NOMO-1 treated with dmso at 0.1 percent for 144 hours (cell line): Measurements from ENCODE around the gene DCTN3.

ENCODE experiments used
- DNase-seq: peaks from one replicate; lab custom pipeline; 2025; ENCODE audit not compliant: unreplicated experiment; lab: John Stamatoyannopoulos, UW

The DCTN3 gene

DNA sequence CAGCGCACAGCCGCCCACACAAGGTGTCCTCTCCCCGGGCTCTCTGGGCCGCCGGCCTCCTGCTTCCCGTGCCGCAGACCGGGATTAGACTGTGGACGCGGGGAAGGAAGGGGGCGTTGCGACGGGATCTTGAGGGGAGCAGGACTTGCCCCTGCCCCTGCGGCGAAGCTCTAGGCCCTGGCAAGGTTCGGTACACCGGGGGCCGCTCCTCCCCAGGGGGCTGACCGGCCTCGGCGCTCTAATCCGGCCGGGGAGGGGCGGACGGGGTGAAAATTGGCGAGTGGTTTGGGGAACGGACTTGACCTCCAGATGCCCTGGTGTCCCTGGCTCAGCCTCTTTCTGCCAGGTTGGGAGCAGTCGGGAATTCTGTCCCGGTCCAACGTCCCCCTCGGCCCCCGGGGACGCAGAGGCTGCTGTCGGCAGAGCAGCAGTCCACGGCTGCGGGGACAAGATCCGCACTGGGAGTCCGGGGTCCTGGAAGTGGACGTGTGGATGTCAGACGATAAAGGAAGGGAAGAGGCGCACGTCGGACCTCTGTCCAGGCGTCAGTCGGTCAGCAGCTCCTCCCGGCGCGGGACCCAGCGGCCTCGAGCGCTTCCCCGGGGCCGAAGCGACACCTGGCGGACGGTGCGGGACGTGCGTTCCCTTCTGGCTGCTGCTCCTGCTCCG, 28.9 kb downstream of the DCTN3 start:
- DNase-seq = peak; percentile 65

DNA sequence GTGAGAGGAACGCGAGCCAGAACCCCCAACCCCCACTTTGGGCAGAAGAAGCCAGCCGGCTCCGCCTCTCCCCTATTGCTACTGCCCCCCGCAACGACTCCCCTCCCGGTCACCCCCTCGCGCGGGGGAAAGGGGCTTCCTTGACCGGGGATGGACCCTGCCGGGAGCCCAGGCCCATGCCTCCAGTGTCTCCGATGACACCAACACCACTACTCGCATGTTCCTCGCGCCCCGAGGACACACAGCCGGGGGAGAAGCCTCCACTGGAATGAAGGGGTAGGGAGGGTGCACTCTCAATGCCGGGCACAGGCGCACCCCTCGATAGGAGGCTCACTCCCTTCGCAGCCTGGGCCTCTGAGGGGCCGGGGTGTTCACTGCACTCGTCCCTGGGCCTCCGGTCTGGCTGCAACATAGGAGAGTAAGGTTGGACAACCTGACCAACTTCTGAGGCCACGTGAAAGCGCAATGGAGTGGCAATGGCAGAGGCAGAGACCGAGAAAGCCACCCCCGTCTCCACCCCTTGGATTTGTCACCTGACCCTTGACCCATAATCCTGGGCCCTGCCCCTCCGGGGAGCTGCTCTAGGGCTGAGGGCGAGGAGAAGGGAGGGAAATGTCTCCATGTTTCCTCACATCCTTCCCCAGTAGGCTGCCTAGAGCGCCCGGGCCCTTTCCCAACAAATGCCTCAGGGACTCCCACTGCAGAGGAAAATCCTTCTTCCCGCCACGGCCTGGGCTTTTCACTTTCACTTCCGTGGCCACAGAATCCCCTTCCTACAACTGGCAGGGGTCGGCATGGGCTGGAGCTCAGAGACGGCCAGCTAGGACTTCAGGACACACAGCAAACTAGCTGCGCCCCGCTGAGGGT, 29.7 kb downstream of the DCTN3 start:
- DNase-seq = no peak

DNA sequence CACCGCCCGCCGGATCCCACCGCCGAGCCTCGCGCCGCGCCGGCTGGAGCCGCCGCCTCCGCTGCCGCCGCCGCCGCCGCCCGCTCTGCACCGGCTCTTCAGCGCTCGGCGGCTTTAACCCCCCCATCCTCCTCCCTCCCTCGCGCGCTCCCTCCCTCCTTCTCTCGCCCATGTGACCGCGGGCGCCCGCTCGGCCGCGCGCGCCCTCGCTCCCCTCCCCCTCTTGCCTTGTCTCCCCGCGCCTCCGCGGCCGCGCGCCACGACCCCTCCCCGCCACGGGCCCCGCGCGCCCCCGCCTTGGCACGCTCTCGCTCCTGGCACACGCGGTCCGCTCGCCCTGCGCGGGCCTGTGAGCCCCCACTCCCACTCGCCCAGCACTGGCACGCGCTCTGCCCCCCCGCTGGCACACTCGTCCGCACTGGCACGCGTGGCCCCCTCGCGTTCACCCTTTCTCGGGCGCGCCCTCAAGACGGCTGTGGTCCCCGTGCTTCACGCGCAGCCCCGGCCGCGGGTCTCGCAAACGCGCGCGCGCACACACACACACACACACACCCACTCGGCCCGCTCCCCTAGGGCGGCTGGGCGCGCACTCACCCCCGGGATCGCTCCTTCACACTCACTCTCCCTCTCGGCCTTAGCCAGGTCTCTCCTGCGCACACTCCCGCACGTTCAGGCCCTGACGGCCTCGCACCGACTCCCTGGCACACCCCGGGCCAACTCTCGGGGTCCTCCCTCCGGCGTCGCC, 30.5 kb downstream of the DCTN3 start, which contains the start of gene CNTFR:
Gene CNTFR (minus strand): TSS at position 89 of the 745 bp plus-strand sequence. CDS start 20,743 bp downstream, outside the sequence.
- no peak for DNase-seq

DNA sequence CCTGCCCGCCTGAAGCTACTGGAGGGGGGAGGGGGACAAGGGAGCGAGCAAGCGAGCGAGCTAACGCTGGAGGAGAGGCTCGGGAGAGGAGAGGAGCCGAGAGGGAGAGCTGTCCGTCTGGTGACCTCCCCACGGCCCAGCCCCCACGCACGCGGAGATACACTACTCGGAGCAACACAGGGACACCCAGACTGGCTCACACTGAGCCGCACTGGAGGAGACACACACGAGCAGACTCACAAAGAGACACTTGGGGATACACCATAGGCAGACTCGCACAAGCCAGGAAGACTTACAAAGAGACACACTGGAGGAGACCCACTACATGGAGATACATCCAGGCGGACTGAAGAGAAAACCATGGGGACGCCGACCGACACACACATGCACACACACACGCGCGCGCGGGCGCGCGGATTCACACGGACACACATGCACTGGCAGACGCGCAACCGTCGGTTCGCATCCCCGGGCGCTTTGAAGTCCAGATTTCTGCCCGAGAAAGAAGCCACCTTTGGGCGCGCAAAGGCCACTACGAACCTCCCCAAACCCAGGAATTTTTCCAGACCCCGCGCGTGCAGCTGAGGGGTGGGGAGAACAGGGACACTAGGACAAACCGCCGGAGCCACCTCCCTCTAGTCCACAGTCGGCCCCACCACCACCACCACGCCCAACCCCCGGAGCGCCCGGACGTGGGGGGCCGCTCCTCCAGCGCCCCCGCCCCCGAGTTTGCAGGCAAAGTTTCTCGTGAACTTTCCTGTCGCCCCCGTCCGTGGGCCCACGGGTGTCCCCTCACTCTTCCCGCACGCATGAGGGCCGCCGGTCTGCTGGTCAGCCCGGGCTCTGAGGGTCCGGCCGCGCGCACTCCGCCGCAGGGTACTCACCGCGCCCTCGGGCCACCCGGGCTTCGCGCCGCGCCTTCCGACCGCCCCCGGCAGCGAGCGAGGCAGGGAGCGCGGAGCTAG, 31.3 kb downstream of the DCTN3 start:
- no peak for DNase-seq

DNA sequence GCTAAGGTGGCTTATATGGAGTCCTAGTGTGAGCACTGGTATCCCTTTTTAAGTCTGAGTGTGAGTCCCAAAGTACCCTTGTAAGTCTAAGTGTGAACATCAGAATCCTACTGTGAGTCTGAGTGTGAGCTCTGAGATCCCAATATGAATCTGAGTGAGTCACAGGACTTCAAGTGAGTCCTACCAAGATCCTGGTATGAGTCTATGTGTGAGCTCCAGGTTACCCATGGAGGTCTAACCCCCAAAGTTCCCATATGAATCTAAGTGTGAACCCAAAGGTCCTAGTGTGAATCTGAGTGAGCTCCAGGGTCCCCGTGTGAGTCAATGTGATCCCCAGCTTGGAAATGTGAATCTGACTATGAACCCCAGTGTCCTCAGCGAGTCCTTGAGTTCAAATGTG, 33.0 kb downstream of the DCTN3 start:
- no peak for DNase-seq

DNA sequence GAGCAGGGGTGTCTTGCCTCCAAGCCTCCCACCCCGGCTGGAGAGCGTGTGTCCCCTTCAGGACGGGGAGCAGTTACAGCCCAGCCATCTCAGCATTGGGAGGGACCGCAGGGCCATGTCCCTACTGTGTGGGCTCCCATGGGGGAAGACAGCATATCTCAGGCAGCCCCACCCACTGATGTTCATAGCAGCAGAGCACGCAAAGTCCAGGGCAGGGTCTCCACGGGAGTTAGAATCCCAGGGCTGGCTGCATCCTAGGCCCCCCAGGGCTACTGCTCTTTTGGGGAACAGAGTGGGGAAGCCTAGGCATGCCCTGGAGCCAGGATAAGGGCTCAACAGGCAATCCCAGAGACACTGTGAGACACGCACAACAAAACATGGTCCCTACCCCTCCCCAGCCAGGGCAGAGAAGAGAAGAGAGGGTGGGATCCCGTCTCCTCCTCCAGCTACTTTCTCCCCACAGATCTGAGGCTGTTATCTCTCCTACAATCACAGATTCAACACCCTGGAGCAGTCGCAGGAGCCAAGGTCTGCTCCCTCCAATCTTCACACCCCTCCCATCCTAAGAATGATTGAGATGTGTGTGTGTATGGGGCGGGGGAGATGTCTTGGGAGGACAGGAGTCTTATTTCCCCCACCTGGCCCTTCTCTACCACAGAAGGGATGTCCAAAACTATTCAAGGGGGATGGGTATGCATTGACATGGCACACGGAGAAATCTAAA, 34.2 kb downstream of the DCTN3 start:
- DNase-seq = no peak

DNA sequence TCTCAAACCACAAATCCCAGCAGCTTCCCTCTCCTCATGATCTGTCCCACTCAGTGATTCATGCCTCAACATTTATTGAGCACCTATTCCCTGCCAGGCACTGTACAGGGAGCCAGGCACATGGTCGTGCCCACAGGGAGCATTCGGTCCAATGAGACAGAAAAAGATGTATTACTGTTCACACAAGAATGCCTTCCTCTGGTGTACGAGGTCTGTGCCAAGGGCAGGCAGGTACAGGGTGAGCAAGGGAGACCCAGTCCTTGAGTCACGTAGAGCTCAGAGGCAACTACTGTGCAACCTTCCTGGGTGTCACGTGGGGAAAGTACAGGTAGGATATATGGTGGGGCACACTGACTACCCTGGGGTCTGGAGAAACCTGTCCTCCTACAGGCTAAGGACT, 35.3 kb downstream of the DCTN3 start:
- DNase-seq = no peak

DNA sequence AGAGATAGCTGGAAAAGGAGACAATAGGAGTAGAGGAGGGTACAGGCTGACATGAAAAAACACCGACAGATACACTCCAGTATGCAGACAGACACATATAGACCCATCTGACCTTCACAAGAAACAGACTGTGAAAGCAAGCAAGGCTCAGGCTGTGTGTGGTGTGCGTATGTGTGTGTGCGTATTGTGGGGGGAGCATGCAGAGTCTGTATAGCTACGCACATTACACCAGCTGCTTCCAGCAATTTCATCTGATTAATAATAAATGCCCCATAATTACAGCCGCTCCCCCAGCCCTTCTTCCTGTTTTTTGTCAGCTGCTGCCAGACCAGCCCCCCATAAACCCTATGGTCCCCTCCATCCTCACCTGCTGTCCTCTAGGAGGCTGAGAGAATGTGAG, 37.5 kb downstream of the DCTN3 start:
- no peak for DNase-seq

DNA sequence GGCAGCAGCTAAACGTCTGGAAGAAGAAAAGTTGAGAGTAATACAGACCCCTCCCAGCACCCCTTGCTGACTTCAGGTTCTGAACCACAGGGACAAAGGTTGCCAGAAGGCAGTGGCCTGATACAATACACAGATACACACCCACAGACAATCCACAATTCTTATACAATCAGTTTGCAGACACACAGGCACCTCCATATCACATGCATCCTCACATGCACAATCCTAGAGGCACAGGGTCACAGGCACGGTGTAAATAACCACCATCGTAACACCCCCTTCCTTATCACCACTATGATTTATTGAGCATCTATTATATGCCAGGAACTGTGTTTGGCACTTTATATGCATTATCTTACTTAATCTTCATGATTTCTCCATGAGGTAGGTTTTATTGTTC, 39.0 kb downstream of the DCTN3 start:
- DNase-seq = no peak

DNA sequence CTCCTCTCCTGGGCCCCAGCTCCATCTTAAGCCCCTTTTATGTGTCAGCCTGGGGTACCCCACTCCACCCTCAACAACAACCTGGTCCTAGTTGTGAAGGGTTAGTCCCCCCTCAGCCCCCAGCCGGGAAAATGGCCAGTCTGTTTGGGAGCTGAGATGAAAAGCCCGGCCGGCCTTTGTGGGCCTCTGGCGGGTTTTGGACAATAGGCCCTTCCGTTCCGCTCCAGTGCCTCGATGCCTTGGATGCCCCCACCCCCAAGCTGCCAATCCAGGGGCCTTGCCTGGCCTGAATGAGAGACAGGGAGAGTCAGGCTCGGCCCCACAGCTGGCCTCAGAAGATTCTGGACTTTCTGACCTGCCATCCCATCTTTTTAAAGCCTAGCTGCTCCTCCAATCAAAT, 39.9 kb downstream of the DCTN3 start:
- no peak for DNase-seq

DNA sequence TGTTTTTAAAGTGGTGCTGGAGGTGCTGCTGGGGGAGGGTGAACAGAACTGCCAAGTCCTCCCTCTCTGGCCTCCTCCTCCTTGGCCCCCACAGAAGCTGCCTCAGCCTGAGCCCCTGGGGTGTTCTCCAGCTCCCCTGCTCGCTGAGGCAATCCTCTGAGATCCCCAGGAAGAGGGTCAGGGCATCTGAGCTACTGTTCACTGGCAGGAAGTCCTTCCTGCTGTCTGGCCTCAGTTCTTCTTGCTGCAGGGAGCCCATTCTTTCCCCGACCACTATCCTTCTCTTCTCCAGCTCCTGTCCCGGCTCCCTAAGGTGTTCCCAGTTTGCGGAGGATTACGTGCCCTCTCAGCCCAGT, 40.5 kb downstream of the DCTN3 start:
- no peak for DNase-seq

DNA sequence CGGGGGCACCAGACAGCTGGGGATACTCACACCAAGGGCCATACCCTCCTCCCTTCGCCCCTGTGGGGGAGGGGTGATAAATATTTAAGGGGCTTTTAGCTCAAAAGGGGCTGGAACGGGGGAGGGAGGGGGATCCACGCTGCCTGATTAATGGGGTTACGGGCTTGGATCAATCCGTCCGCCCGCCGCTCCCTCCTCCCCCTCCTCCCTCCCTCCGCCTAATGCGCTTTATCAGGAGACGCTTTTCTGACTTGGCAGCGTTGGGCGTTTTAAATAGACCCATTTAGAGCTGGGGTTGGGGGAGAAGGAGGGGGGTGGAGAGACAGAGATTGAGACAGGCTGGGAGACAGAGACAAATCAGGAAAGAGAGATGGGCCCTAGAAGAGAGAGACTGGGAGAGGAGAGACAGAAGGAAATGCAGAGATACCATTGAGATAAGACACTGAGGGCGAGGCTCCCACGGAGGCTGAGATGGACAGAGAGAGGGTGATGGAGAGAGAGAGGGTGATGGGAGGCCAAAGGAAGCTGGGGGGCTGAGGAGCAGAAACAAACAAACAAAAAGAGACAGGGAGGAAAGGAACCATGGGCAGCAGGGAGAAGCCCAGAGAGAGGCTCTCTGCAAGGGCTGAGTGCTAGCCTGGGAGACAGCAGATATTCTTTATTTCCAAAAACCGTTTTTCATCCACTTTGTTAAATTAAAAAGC, 41.0 kb downstream of the DCTN3 start:
- DNase-seq = no peak

DNA sequence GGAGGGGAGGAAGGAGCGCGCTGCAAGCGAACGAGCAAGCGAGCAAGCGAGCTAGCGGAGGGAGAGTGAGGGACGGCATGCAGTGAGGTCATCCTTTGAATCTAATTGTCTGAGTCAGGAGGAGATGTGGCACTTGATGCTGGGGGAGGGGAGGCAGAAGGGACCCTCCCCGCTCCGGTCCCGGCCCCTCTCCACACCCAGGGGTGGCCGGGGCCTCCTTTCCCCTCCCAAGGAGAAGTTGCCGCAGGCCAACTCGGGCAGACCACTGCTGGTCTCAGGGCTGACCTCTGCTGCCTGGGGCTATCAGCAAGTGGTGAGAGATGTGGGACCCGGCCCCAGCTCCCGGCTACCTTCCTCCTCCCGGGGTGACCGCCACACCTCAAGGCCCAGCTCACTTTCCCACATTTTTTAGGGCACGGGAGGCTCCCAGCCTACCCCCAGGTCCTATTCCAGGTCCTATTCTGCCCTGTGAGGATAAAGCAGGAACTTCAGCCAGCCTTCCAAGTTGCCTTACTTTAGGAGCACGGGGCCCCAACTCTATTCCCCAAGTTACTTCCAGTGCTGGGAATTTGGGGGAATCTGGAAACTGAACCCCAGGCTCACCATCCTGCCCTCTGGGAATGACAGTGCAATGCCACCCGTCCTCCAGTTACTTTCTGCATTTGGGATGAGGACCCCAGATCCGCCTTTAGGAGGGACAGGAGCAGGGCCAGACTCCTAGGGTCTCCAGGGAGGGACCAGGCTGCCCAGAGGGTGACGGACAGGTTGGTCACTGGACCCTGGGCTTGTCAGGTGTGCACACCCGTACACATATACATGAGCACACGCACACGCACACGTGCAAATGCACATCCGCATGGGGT, 41.8 kb downstream of the DCTN3 start:
- DNase-seq = no peak

DNA sequence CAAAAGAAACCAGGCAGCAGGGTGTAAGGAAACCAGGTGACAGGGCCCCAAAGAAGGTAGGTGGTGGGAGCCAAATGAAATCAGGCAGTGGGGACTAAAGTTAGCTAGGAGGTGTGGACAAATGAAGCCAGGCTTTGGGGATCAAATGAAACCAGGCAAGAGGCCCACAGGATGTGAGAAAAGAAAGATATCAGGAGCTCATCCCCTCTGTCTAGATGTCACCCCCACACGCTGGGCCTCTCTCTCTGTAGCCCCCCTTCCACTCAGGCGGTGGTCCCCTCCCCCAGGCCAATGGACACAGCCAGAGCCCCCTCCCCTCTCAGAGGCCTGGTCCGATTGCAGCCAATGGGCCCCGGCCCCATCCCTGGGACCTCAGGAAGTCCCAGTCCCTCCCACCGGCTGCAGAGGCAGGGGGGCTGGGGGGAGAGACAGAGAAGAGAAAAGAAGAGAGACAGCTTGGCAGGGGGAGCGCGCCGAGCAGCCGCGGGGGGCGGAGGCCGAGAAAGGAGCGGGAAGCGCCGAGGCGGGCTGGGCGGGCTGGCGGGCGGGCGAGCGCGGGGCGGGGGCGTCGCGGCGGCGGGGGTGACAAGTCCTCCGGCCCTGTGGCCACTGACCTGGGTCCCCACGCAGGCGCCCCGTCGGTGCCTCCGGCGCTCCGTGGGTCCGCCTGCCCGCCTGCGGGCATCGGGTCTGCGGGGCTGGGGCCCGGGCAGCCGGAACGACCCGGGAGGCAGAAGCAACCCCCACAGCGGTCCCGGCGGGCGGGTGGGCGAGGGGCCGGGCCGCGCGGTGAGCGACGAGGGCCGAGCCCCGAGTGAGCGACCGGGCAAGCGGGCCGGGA, 42.7 kb downstream of the DCTN3 start:
- DNase-seq = no peak

DNA sequence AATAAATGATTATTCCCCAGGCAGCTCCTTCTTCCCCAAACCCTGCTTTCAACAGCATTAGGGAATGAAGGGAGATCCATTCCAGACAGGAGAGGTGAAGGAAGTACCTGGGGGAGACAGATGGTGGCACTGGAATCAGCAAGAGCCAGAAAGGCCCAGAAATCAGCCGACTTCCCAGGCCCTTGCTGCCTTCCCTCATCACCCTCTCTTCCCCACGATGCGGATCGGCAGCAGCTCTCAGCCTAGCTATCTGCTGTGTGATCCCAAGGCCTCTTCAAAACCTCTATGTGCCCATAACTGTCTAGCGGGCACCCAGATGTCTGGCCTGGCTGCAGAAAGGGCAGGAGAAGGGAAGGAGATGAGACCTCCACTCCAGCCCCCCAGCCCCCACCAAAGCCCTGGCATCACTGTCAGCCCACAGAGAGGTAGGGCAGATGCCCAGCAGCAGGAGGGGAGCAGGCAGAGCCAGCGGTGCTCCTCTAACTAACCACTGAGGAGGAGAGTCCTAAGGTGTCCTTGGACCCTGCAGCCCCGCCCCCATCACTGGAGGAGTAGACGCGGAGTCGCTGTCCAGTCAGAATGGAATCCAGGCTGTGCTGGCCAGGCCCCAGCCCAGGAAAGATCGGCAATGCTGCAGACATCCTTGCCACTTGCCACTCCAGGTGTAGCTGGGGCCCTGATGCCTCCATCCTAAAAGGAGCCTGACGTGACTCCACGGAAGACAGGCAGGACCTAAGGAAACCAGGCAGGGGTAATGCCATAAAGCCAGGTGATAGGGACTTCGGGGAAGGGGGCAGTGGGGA, 43.5 kb downstream of the DCTN3 start:
- DNase-seq = no peak

DNA sequence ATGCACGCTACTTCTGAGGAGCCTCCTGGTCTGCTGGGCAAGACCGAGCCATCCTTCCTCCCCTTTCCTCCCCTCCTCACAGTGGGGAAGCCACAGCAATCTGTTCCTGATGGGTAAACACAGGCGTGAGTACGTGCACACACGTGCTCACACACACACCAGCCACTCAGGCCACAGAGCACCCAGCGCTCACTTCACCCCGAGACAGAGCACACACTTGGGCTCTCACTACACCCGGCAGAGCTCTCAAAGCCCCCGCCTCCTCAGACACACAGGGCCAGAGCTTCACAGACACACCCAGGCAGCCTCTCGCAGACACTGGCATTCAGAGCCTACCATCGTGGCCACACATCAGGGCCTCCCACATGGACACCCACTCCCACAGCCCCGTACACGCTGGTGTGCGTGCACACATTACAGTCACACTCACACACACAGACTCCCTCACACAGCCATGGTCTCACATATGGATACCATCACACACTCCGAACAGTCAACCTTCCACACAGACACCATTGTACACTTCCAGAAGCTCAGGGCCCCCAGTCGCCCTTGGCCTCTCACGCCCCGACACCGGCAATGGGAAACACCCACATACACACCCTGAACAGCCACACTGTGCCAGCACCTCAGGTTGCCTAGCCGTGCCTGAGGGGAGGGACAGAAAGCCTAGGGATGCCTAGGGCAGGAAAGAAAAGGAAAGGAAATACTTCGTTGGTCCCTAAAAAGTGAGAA, 44.3 kb downstream of the DCTN3 start:
- DNase-seq = no peak
